PC-3 (cell line): ENCODE measurements around the gene EPHB1. TPM values are rescaled to one million over a fixed set of nuclear protein-coding genes. Genes with fewer than 3 reads are reported as not detected.

Experiments
- ATAC-seq: fragments of 200-7000 bp; cut with Tn5 transposase; 2 replicates; pipeline ENCODE4 v1.9.1; 2020; ENCODE audit warnings: mild to moderate bottlenecking, moderate library complexity
- BruUV-seq: library from RNA; stranded (reverse); fragments of 400-500 nt; replicated peaks from 2 replicates; lab custom pipeline; 2021; lab: Mats Ljungman, UMichigan
- CTCF ChIA-PET: fragments of 300-600 bp; sonication (Branson Sonifier 250); formaldehyde crosslinking; loops from one replicate; lab custom pipeline; 2022; ENCODE audit warnings: antibody characterized with exemption; lab: Charles Lee
- POLR2A ChIA-PET: fragments of 300-600 bp; sonication (Branson Sonifier 250); formaldehyde crosslinking; loops from one replicate; lab custom pipeline; 2022; ENCODE audit warnings: antibody characterized with exemption; ENCODE audit not compliant: unreplicated experiment; lab: Charles Lee
- DNase-seq: peaks from one replicate; pipeline ENCODE4 v3.0.0-alpha.2; 2015
- H2AFZ ChIP-seq: fragments of 300-600 bp; sonication (generic); 2 replicates; pipeline ENCODE4 v1.6.0; 2016; ENCODE audit warnings: antibody characterized with exemption, low read length
- H3F3A ChIP-seq: fragments of 300-600 bp; sonication (generic); one replicate; pipeline ENCODE4 v1.6.0; 2017; ENCODE audit warnings: antibody characterized with exemption, low read length, control low read depth, mild to moderate bottlenecking; ENCODE audit not compliant: unreplicated experiment
- H3K27ac ChIP-seq: fragments of 300-600 bp; sonication (generic); 2 replicates; pipeline ENCODE4 v1.5.1; 2016; ENCODE audit warnings: mild to moderate bottlenecking, low read length
- H3K27me3 ChIP-seq: fragments of 300-600 bp; sonication (generic); 2 replicates; pipeline ENCODE4 v1.6.1; 2016; ENCODE audit warnings: low read length, mixed read lengths
- H3K36me3 ChIP-seq: fragments of 300-600 bp; sonication (generic); 2 replicates; pipeline ENCODE4 v1.6.1; 2016; ENCODE audit warnings: low read depth, mixed run types, low read length, mixed read lengths
- H3K4me1 ChIP-seq: fragments of 300-600 bp; sonication (generic); 2 replicates; pipeline ENCODE4 v1.5.1; 2016; ENCODE audit warnings: low read length; ENCODE audit not compliant: insufficient read depth
- H3K4me2 ChIP-seq: fragments of 300-600 bp; sonication (generic); 2 replicates; pipeline ENCODE4 v1.6.0; 2016; ENCODE audit warnings: low read length
- H3K4me3 ChIP-seq: fragments of 300-600 bp; sonication (generic); 2 replicates; pipeline ENCODE4 v1.5.1; 2016; ENCODE audit warnings: mild to moderate bottlenecking, low read length, mixed read lengths
- H3K79me2 ChIP-seq: fragments of 300-600 bp; sonication (generic); 2 replicates; pipeline ENCODE4 v1.6.1; 2017; ENCODE audit warnings: low read length, mixed read lengths
- H3K9ac ChIP-seq: fragments of 300-600 bp; sonication (generic); 2 replicates; pipeline ENCODE4 v1.6.0; 2016; ENCODE audit warnings: mild to moderate bottlenecking, low read length
- H3K9me2 ChIP-seq: fragments of 300-600 bp; sonication (generic); replicated peaks from 2 replicates; pipeline ENCODE4 v1.6.1; 2016; ENCODE audit warnings: mixed run types, low read length, mixed read lengths
- H3K9me3 ChIP-seq: fragments of 300-600 bp; sonication (generic); 2 replicates; pipeline ENCODE4 v1.6.1; 2016; ENCODE audit warnings: low read length, mixed read lengths
- H4K20me1 ChIP-seq: fragments of 300-600 bp; sonication (generic); 2 replicates; pipeline ENCODE4 v1.6.1; 2016; ENCODE audit warnings: low read length, mixed read lengths
- EZH2 ChIP-seq: fragments of 300-600 bp; sonication (generic); IDR thresholded peaks from one replicate; pipeline ENCODE4 v1.6.1; 2017; ENCODE audit warnings: antibody characterized with exemption, mild to moderate bottlenecking, low read length; ENCODE audit not compliant: unreplicated experiment
- EZH2phosphoT487 ChIP-seq: fragments of 300-600 bp; sonication (generic); IDR thresholded peaks from 2 replicates; pipeline ENCODE4 v1.6.1; 2018; ENCODE audit warnings: mild to moderate bottlenecking, antibody characterized with exemption, low read length, borderline replicate concordance
- intact Hi-C: fragments of 100-400 bp; cut with micrococcal nuclease; formaldehyde crosslinking; loops from 2 replicates; pipeline ENCODE4 v1.9.0; 2023
- total RNA-seq: library from RNA; depleted of rRNA; stranded (reverse); fragments of >200 nt; gene quantifications from 2 replicates; pipeline ENCODE4 v1.2.3, GENCODE V29; 2014
- TF ChIP-seq, protein P1 (sequence below): fragments of 300-600 bp; sonication (generic); conservative IDR thresholded peaks from 2 replicates; pipeline ENCODE4 v1.5.1; 2017; ENCODE audit warnings: antibody characterized with exemption, low read depth, mild to moderate bottlenecking, low read length

Gene EPHB1
- total RNA-seq, 1 experiment from 2014 or later: 0.69 TPM

DNA sequence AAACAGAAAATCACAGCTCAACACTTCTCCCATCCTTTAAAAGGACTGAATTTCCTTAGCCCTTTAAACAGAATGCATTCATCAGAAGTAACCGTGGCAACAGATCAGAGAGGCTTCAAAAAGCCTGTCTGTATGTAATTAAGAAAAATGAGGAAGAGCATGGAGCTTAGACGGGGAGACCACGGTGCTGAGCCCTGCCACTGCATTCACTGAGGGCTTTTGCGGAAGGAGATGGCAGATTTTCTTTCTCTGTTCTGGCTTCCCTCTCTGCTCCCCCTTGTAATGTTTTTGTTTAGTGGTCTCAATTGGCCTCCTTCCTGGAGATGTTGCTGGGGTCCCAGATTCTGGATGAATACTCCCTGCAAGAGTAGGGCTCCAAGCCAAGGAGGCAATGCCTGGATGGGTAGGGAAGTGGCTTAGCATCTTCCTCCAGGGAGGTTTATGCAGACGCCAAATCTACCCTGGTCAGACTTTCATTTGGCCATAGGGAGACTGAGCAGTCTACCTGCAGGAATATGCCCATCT lies 332.9 kb downstream of the EPHB1 start:
- Histone ChIP-seq H3K4me2 (no peak overlapping the region), H3K9ac (no peak overlapping the region), H3F3A (no peaks in the 10 kb centered on the region), H3K4me1 (no peaks in the 10 kb centered on the region), H3K4me3 (no peak overlapping the region), H3K36me3 (no peaks in the 10 kb centered on the region), H3K27ac (no peak overlapping the region), H4K20me1 (no peaks in the 10 kb centered on the region), H3K9me2 (no peaks in the 10 kb centered on the region), H2AFZ (no peak overlapping the region), H3K79me2 (no peaks in the 10 kb centered on the region), H3K27me3 (no peaks in the 10 kb centered on the region), H3K9me3 (no peaks in the 10 kb centered on the region)
- intact Hi-C loops: no loop called here
- BruUV-seq: no TSS peak
- DNase-seq (no peak), ATAC-seq (no peak)
- CTCF ChIA-PET: no interaction called here
- TF ChIP-seq, protein P1, sequence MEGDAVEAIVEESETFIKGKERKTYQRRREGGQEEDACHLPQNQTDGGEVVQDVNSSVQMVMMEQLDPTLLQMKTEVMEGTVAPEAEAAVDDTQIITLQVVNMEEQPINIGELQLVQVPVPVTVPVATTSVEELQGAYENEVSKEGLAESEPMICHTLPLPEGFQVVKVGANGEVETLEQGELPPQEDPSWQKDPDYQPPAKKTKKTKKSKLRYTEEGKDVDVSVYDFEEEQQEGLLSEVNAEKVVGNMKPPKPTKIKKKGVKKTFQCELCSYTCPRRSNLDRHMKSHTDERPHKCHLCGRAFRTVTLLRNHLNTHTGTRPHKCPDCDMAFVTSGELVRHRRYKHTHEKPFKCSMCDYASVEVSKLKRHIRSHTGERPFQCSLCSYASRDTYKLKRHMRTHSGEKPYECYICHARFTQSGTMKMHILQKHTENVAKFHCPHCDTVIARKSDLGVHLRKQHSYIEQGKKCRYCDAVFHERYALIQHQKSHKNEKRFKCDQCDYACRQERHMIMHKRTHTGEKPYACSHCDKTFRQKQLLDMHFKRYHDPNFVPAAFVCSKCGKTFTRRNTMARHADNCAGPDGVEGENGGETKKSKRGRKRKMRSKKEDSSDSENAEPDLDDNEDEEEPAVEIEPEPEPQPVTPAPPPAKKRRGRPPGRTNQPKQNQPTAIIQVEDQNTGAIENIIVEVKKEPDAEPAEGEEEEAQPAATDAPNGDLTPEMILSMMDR: no peak
- TF ChIP-seq EZH2 (no peak), EZH2phosphoT487 (no peak)
- POLR2A ChIA-PET: no interaction called here

DNA sequence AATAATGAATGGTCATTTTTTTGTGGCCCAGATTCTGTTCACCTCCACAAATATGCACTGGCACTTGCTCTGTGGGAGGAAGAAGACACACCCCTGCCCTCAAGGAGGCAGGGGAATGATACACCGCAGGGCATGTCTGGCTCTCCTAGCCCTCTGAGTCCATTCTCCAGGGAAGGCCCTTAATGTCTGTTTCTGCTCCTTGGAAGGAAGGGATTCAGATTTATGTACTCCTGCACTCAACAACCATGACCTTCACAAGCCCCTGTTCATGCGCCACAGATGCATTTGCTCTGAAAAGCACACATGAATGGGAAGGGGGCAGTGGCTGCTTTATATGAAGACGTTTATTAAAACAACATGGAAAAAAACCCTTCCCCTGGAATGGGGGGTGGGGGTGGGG lies 333.8 kb downstream of the EPHB1 start:
- POLR2A ChIA-PET: no interaction called here
- ATAC-seq: no peak

DNA sequence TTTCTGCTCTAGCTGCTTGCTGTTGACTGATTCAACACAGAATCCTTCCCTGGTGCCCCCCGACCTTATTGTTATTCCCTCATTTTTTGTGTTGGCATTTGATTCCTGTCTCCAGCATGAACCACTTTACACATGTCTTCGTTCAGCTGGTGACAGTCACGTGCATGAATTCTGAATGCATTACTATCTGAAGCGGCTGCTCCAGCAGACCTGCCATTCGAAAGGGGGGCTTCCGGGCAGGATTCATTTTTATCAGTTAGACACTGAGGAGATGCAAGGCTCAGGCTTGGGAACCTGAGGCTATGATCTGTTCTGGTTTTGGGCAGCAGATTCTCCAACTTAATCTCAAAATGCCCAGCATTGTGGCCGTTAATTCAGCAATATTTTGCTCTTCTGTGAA lies 336.2 kb downstream of the EPHB1 start:
- Histone ChIP-seq H3K27ac (no peak overlapping the region), H3K79me2 (no peaks in the 10 kb centered on the region), H3K9me2 (no peaks in the 10 kb centered on the region), H3K4me3 (no peak overlapping the region), H3K27me3 (no peaks in the 10 kb centered on the region), H3F3A (no peaks in the 10 kb centered on the region), H3K4me1 (no peaks in the 10 kb centered on the region), H3K36me3 (no peaks in the 10 kb centered on the region), H2AFZ (no peak overlapping the region), H3K4me2 (no peak overlapping the region), H4K20me1 (no peaks in the 10 kb centered on the region), H3K9ac (no peak overlapping the region), H3K9me3 (no peaks in the 10 kb centered on the region)
- DNase-seq: no peak
- ATAC-seq: no peak
- TF ChIP-seq, protein P1: no peak
- TF ChIP-seq EZH2phosphoT487 (no peak), EZH2 (no peak)
- BruUV-seq: no TSS peak
- CTCF ChIA-PET: no interaction called here
- intact Hi-C loops: no loop called here
- POLR2A ChIA-PET: no interaction called here

More for the DNA sequence above, 333.8 kb downstream of the EPHB1 start:
- Histone ChIP-seq H3K4me3 (no peak overlapping the region), H3K27me3 (no peaks in the 10 kb centered on the region), H3F3A (no peaks in the 10 kb centered on the region), H3K27ac (no peak overlapping the region), H3K9me3 (no peaks in the 10 kb centered on the region), H3K4me1 (no peaks in the 10 kb centered on the region), H3K9ac (no peak overlapping the region), H3K79me2 (no peaks in the 10 kb centered on the region), H3K4me2 (no peak overlapping the region), H3K9me2 (no peaks in the 10 kb centered on the region), H2AFZ (no peak overlapping the region), H4K20me1 (no peaks in the 10 kb centered on the region), H3K36me3 (no peaks in the 10 kb centered on the region)
- intact Hi-C loops: no loop called here
- no peak for DNase-seq
- no TSS peak for BruUV-seq
- TF ChIP-seq, protein P1: no peak
- TF ChIP-seq EZH2 (no peak), EZH2phosphoT487 (no peak)
- CTCF ChIA-PET: no interaction called here
